Upper lobe of right lung (tissue), 1 donor: Measurements from ENCODE around the gene CST3. TPM values are rescaled to one million over a fixed set of nuclear protein-coding genes. Genes with fewer than 3 reads are reported as not detected.

Experiments
- ATAC-seq: fragments of 200-7000 bp; cut with Tn5 transposase; one replicate; pipeline ENCODE4 v1.9.1; 2020; ENCODE audit warnings: mild to moderate bottlenecking, moderate library complexity
- DNase-seq: peaks from one replicate; pipeline ENCODE4 v3.0.0-alpha.2; 2020
- H3K27ac ChIP-seq: fragments of 200-600 bp; one replicate; pipeline ENCODE4 v1.8.0; 2022
- H3K27me3 ChIP-seq: fragments of 200-600 bp; one replicate; pipeline ENCODE4 v1.8.0; 2022; ENCODE audit warnings: mild to moderate bottlenecking
- H3K36me3 ChIP-seq: fragments of 200-600 bp; one replicate; pipeline ENCODE4 v1.8.0; 2022
- H3K4me1 ChIP-seq: fragments of 200-600 bp; one replicate; pipeline ENCODE4 v1.8.0; 2022
- H3K4me3 ChIP-seq: fragments of 200-600 bp; one replicate; pipeline ENCODE4 v1.8.0; 2022; ENCODE audit warnings: mild to moderate bottlenecking
- H3K9me3 ChIP-seq: fragments of 200-600 bp; one replicate; pipeline ENCODE4 v1.8.0; 2022
- intact Hi-C: fragments of 100-400 bp; cut with DNase I; formaldehyde crosslinking; loops from one replicate; pipeline ENCODE4 v1.11.0; 2022
- total RNA-seq: library from RNA; stranded (reverse); fragmentation: NEBNext Ultra II Directional; extraction: Animal tissue kit (Norgen Biotek cat#: 25700); gene quantifications from one replicate; pipeline ENCODE4 v1.2.1, GENCODE V29; 2021
- TF ChIP-seq, protein P1 (sequence below): fragments of 200-600 bp; IDR thresholded peaks from one replicate; pipeline ENCODE4 v1.8.0; 2022; ENCODE audit warnings: antibody characterized with exemption
- donor health status: DM: no; HTN: yes; CAD: no; lungs with severe emphysema.

Gene CST3
- total RNA-seq, 1 donor from 2014 or later = 666 TPM

DNA sequence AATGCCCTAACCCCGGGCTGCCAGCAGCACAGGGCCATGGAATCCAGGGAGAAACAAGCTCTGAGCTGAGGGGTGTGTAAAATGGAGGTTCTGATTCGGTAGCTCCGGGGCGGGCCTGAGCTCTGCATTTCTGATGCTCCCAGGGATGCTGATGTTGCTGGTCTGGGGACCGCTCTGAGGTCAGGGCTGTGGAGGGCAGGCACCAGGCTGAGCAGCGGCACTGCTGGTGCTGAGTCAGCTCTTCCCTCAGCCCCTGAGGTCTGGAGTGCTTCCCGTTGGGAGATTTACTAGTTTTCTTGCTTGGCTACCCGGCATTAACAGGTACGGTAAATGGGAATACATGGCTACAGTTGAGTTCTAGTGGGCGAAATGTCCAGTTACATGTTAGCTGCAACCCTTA, 18.6 kb upstream of the CST3 start:
- Histone ChIP-seq H3K36me3 (no peaks in the 10 kb centered on the region), H3K27me3 (no peaks in the 10 kb centered on the region), H3K27ac (peak overlapping the region; percentile 65), H3K9me3 (no peaks in the 10 kb centered on the region), H3K4me1 (peaks cover 21% of the 10 kb centered on the region), H3K4me3 (no peak overlapping the region)
- TF ChIP-seq, protein P1, sequence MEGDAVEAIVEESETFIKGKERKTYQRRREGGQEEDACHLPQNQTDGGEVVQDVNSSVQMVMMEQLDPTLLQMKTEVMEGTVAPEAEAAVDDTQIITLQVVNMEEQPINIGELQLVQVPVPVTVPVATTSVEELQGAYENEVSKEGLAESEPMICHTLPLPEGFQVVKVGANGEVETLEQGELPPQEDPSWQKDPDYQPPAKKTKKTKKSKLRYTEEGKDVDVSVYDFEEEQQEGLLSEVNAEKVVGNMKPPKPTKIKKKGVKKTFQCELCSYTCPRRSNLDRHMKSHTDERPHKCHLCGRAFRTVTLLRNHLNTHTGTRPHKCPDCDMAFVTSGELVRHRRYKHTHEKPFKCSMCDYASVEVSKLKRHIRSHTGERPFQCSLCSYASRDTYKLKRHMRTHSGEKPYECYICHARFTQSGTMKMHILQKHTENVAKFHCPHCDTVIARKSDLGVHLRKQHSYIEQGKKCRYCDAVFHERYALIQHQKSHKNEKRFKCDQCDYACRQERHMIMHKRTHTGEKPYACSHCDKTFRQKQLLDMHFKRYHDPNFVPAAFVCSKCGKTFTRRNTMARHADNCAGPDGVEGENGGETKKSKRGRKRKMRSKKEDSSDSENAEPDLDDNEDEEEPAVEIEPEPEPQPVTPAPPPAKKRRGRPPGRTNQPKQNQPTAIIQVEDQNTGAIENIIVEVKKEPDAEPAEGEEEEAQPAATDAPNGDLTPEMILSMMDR = no peak
- no peak for DNase-seq
- ATAC-seq = peak; percentile 14
- intact Hi-C loops = no loop called here

DNA sequence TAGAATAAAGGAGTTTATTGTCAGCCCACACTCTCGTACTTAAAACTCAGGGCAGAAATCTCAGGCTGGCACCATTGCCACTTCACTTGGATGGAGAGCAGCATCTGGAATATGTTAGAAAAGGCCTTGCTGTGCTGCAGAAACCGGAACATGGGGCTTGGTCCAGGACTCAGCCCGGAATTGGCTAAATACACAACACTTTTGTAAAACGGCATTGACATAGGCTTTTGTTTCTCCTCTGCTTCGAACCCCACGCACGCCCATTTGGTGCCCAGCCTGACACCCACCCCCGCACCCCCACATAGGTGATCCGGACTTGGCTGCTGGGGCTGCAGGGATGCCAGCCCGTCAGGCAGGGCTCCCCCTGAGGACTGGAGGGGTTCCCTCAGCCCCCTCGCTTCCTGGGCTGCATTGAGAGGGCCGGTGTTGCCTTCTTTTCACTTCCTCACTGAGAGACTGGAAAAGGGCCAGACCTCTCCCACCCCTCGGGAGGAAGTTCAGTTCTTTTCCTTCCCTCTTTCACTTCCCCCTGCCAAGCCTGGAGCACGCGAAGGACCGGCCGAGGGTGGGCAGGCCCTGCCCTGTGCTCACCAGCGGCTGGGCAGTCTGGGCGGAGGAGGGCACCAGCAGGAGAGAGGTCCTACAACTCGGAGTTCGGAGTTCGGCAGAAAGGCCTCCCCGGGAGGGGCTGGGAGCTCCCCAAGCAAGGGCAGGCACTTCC, 17.9 kb upstream of the CST3 start:
- TF ChIP-seq, protein P1 = no peak
- Histone ChIP-seq H3K4me3 (peak overlapping the region; percentile 21), H3K27ac (peak overlapping the region; percentile 65), H3K27me3 (no peaks in the 10 kb centered on the region), H3K4me1 (peaks cover 21% of the 10 kb centered on the region), H3K9me3 (no peaks in the 10 kb centered on the region), H3K36me3 (no peaks in the 10 kb centered on the region)
- DNase-seq (peak; percentile 89), ATAC-seq (peak; percentile 96)
- intact Hi-C loops = no loop called here

GRCh38 chr20:23654717-23655116, 17.0 kb upstream of the CST3 start:
- Histone ChIP-seq H3K27ac (no peak overlapping the region), H3K27me3 (no peaks in the 10 kb centered on the region), H3K9me3 (no peaks in the 10 kb centered on the region), H3K36me3 (no peaks in the 10 kb centered on the region), H3K4me1 (peaks cover 21% of the 10 kb centered on the region), H3K4me3 (no peak overlapping the region)
- TF ChIP-seq, protein P1 = no peak
- ATAC-seq (no peak), DNase-seq (no peak)
- intact Hi-C loops = no loop called here

- TF ChIP-seq, protein P1 = no peak
- no peak overlapping the region for H3K4me3 ChIP-seq
- intact Hi-C loops = no loop called here
- no peaks in the 10 kb centered on the region for H3K9me3 ChIP-seq
- no peak for ATAC-seq
- no peak overlapping the region for H3K27ac ChIP-seq
- no peaks in the 10 kb centered on the region for H3K36me3 ChIP-seq
- no peak for DNase-seq
- no peaks in the 10 kb centered on the region for H3K27me3 ChIP-seq
- peaks cover 21% of the 10 kb centered on the region for H3K4me1 ChIP-seq
Observed at GRCh38 chr20:23654000-23654399, 16.2 kb upstream of the CST3 start.

DNA sequence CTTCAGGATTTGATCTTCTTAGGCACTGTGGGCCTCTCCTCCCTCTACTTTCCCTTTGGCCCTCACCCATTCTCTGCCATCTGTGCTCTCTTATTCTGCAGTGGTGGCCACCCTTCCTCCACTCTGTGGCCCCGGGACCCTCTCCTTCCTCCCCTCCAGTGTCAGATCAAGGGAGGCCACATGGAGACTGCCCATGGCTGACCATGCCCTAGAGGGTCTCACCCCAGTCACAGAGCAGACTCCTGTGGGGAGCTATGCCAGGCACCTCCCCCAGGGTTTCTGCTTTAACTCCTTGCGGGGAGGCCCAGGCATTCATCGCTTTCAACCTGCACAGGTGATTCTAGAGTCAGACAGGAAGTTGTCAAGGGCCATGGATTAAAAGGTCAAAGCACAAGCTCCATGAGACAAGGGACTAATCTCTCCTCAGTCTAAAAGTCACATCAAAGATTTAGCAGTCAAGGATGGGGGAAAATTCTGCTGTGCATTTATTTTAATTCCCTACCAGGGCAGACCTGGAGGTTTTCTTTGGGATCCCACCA, 15.7 kb upstream of the CST3 start:
- no peak overlapping the region for H3K27ac ChIP-seq
- ATAC-seq (no peak), DNase-seq (no peak)
- intact Hi-C loops = no loop called here
- no peaks in the 10 kb centered on the region for H3K36me3 ChIP-seq
- TF ChIP-seq, protein P1 = no peak
- peaks cover 21% of the 10 kb centered on the region for H3K4me1 ChIP-seq
- no peak overlapping the region for H3K4me3 ChIP-seq
- H3K9me3 ChIP-seq = no peaks in the 10 kb centered on the region
- H3K27me3 ChIP-seq = no peaks in the 10 kb centered on the region
